Peyer's patch (tissue), 4 donors: ENCODE data around the gene IRS2. TPM values are rescaled to one million over a fixed set of nuclear protein-coding genes. Genes with fewer than 3 reads are reported as not detected.

Source experiments
- DNase-seq, 3 donors: peaks; one replicate each; pipeline ENCODE4 v3.0.0-alpha.2; 2017 to 2019
- H3K27ac ChIP-seq, 4 donors: fragments of 200-600 bp; sonication (generic); one replicate each; pipeline ENCODE4 v1.5.1; 2016 to 2019
- H3K27me3 ChIP-seq, 2 donors: fragments of 200-600 bp; sonication (generic); one replicate each; pipeline ENCODE4 v1.5.1; 2019
- H3K36me3 ChIP-seq, 3 donors: fragments of 200-600 bp; sonication (generic); one replicate each; pipeline ENCODE4 v1.5.1; 2016 to 2019
- H3K4me1 ChIP-seq, 4 donors: fragments of 200-600 bp; sonication (generic); one replicate each; pipeline ENCODE4 v1.5.1; 2016 to 2019
- H3K4me3 ChIP-seq, 4 donors: fragments of 200-600 bp; sonication (generic); 1 replicate in 3 of 4; 2 replicates in 1 of 4; pipeline ENCODE4 v1.5.1; 2016 to 2019; ENCODE audit warnings: mild to moderate bottlenecking in 1 of 4
- H3K9me3 ChIP-seq, 4 donors: fragments of 200-600 bp; sonication (generic); one replicate each; pipeline ENCODE4 v1.5.1; 2016 to 2019; ENCODE audit warnings: mild to moderate bottlenecking in 1 of 4
- CTCF ChIP-seq, 6 experiments: fragments of 450-650 bp in 4 of 6; fragments of 200-600 bp in 2 of 6; sonication (generic) in 1 of 6; IDR thresholded peaks; one replicate each; pipeline ENCODE4 v1.5.1; 2017 to 2019; ENCODE audit warnings: antibody characterized with exemption in 6 of 6, mild to moderate bottlenecking in 3 of 6, moderate library complexity in 1 of 6
- POLR2A ChIP-seq, 2 donors: fragments of 450-650 bp; IDR thresholded peaks; one replicate each; pipeline ENCODE4 v1.5.1; 2017; ENCODE audit warnings: antibody characterized with exemption in 2 of 2, mild to moderate bottlenecking in 2 of 2, moderate library complexity in 2 of 2
- total RNA-seq, 4 donors: library from RNA; depleted of rRNA; stranded (reverse); fragments of >200 nt; gene quantifications; one replicate each; pipeline ENCODE4 v1.1.0, GENCODE V29; 2016

The IRS2 gene
- total RNA-seq, 4 donors from 2014 or later: 8.3 to 41.1 (median 22.3) TPM

- no peaks in the 10 kb centered on the region for H3K9me3 ChIP-seq
- H3K27ac ChIP-seq: no peak overlapping the region
- no peaks in the 10 kb centered on the region for H3K4me1 ChIP-seq
- no peaks in the 10 kb centered on the region for H3K27me3 ChIP-seq
- DNase-seq: no peak
- no peak for TF ChIP-seq POLR2A (IDR thresholded peaks at IDR 0.05)
- no peak for TF ChIP-seq CTCF (IDR thresholded peaks at IDR 0.05)
- no peak overlapping the region for H3K4me3 ChIP-seq
- no peaks in the 10 kb centered on the region for H3K36me3 ChIP-seq
Measured at GRCh38 chr13:109795011-109795410, 8.6 kb upstream of the IRS2 start.

- no peaks in the 10 kb centered on the region for H3K36me3 ChIP-seq
- H3K9me3 ChIP-seq: no peaks in the 10 kb centered on the region
- no peak overlapping the region for H3K4me3 ChIP-seq
- H3K27me3 ChIP-seq: no peaks in the 10 kb centered on the region
- H3K27ac ChIP-seq: no peak overlapping the region
- H3K4me1 ChIP-seq: no peaks in the 10 kb centered on the region
- no peak for DNase-seq
- TF ChIP-seq CTCF (IDR thresholded peaks at IDR 0.05): no peak
- TF ChIP-seq POLR2A (IDR thresholded peaks at IDR 0.05): no peak
Measured at GRCh38 chr13:109794095-109794494, 7.7 kb upstream of the IRS2 start.

- Histone ChIP-seq H3K4me1 (no peaks in the 10 kb centered on the region), H3K9me3 (no peaks in the 10 kb centered on the region), H3K27ac (no peak overlapping the region), H3K4me3 (no peak overlapping the region), H3K36me3 (no peaks in the 10 kb centered on the region), H3K27me3 (no peaks in the 10 kb centered on the region)
- no peak for DNase-seq
- no peak for TF ChIP-seq CTCF (IDR thresholded peaks at IDR 0.05)
Measured at GRCh38 chr13:109792416-109793059, 6.2 kb upstream of the IRS2 start.

- H3K4me3 ChIP-seq: no peak overlapping the region
- peak in 1 of 3 donors; percentile 70 for DNase-seq
- TF ChIP-seq POLR2A (IDR thresholded peaks at IDR 0.05) (no peak), CTCF (IDR thresholded peaks at IDR 0.05) (peak in 4 of 6 experiments; percentile 42 to 66 (median 52))
- H3K9me3 ChIP-seq: no peaks in the 10 kb centered on the region
- H3K27ac ChIP-seq: no peak overlapping the region
- no peaks in the 10 kb centered on the region for H3K36me3 ChIP-seq
- H3K27me3 ChIP-seq: no peaks in the 10 kb centered on the region
- no peaks in the 10 kb centered on the region for H3K4me1 ChIP-seq
Measured at GRCh38 chr13:109790942-109791605, 4.7 kb upstream of the IRS2 start.

GRCh38 chr13:109790086-109790485, 3.7 kb upstream of the IRS2 start:
- no peaks in the 10 kb centered on the region for H3K9me3 ChIP-seq
- no peaks in the 10 kb centered on the region for H3K27me3 ChIP-seq
- TF ChIP-seq POLR2A (IDR thresholded peaks at IDR 0.05) (no peak), CTCF (IDR thresholded peaks at IDR 0.05) (no peak)
- H3K27ac ChIP-seq: no peak overlapping the region
- H3K4me3 ChIP-seq: no peak overlapping the region
- DNase-seq: no peak
- H3K4me1 ChIP-seq: peaks cover 0 to 2% (median 0%) of the 10 kb centered on the region in 4 donors
- H3K36me3 ChIP-seq: no peaks in the 10 kb centered on the region
